C4-2B (cell line): Measurements from ENCODE around the gene SPATA24.
"Not testable (repeated sequence)": the region's sequence is repeated elsewhere in the genome, so short reads cannot be mapped to it uniquely, and the experiment has no call there.

Experiments
- H3K27ac ChIP-seq: fragments of 450-650 bp; 2 replicates; pipeline ENCODE4 v1.5.1; 2017
- CTCF ChIP-seq: fragments of 450-650 bp; conservative IDR thresholded peaks from 2 replicates; pipeline ENCODE4 v1.5.1; 2017; ENCODE audit warnings: mild to moderate bottlenecking
- ZFX ChIP-seq: fragments of 450-650 bp; IDR thresholded peaks from 2 replicates; pipeline ENCODE4 v1.6.1; 2017

The SPATA24 gene

DNA sequence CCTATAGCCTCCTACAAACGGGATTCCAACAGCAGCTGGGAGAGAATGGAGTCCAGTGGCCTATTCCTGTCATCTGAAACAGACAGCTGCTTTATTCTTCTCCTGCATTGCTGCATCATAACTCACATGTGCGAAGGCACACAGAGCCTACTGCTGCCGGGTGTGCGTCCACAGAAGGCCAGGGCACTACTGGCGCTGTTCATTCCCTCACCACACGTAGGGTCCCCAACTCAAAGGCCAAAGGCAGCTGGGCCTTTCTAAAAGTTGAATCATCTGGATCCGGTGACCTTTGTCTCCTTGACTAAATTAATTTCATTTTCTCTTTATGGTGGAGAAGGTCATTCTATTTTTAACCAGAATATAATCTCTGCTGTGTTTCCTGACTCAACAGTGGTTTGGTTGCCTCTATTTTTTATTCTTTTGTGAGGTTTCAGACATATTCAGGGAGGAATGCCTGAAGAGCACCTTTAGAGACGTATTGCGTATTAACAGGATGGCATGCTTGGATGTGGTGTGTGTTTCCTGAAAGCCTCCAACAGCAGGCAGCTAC lies 10.8 kb upstream of the SPATA24 start:
- no peak overlapping the region for H3K27ac ChIP-seq
- TF ChIP-seq ZFX (no peak), CTCF (no peak)

GRCh38 chr5:139413963-139414362 lies 10.1 kb upstream of the SPATA24 start:
- no peak overlapping the region for H3K27ac ChIP-seq

GRCh38 chr5:139413153-139413552 lies 9.3 kb upstream of the SPATA24 start:
- no peak overlapping the region for H3K27ac ChIP-seq
- TF ChIP-seq ZFX (no peak), CTCF (no peak)

More at GRCh38 chr5:139413963-139414362, 10.1 kb upstream of the SPATA24 start:
- TF ChIP-seq CTCF = no peak
- TF ChIP-seq ZFX = no peak

- no peak overlapping the region for H3K27ac ChIP-seq
- TF ChIP-seq ZFX (no peak), CTCF (no peak)
These were observed 7.3 kb upstream of the SPATA24 start for GRCh38 chr5:139410993-139411828.

DNA sequence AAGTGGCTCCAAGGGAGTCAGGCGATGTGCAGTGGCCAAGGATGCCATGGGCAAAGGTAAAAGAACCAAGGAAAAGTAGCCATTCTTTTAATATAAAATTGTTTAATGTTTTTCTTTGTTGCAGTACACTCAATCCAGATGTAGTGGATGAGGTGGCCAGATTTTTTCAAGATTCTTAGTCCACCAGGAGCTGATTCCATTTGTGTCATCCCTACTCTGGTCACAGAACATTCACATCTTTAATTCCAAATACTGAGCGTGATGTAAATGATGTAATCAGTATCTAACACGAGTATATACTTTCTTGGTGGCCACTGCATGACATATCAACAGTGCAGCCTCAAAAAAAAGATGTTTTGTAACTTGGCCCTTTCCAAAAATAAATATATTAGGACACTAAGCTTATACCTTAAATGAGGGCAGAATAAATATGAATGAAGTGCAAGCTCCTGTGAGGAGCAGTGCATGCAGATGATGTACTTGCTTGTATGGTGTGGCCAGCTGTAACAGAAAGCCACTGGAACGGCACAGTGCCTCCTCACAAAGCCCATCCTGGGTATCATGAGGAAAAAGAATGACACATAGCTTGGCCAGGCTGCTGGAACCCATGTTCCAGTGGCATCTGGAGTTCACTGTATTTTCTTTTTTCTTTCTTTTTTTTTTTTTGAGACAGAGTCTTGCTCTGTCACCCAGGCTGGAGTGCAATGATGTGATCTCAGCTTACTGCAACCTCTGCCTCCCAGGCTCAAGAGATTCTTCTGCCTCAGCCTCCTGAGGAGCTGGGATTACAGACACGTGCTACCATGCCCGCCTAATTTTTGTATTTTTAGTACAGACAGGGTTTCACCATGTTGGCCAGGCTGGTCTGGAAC lies 6.5 kb upstream of the SPATA24 start:
- TF ChIP-seq ZFX = no peak
- no peak for TF ChIP-seq CTCF
- H3K27ac ChIP-seq = no peak overlapping the region

DNA sequence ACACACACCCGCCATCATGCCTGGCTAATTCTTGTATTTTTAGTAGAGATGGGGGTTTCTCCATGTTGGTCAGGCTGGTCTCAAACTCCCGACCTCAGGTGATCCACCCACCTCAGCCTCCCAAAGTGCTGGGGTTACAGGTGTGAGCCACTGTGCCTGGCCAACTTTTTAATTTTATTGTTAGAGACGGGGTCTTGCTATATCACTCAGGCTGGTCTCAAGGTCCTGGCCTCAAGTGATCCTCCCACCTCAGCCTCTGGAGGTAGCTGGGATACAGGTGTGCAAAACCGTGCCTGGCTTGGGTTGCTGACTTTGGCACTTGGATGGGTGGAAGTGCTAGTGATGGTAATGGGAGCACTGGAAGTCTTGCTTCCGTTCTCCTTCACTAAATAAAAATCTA lies 5.2 kb upstream of the SPATA24 start:
- not testable (repeated sequence) for H3K27ac ChIP-seq

DNA sequence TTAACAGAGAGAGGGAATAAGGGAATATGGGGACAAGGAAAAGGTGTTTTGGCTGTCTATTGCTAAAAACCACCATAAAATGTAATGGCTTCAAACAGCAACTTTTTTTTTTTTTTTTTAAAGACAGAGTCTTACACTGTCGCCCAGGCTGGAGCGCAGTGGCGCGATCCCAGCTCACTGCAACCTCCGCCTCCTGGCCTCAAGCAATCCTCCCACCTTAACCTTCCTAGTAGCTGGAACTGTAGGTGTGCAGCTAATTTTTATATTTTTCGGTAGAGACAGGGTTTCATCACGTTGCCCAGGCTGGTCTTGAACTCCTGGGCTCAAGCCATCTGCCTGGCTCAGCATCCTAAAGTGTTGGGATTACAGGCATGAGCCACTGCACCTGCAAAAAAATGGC lies 4.3 kb upstream of the SPATA24 start:
- no peak overlapping the region for H3K27ac ChIP-seq
- TF ChIP-seq ZFX = no peak
- TF ChIP-seq CTCF = no peak
